Inferior parietal cortex (tissue), 1 donor: Measurements from ENCODE around the gene PKN3.
"Not testable (repeated sequence)": the region's sequence is repeated elsewhere in the genome, so short reads cannot be mapped to it uniquely, and the experiment has no call there.

Experiments used
- DNase-seq: peaks from one replicate; pipeline ENCODE4 v3.0.0-alpha.2; 2016; ENCODE audit errors: extremely low spot score

PKN3 gene

GRCh38 chr9:128702445-128702948, at the start of gene PKN3:
Gene PKN3, plus strand, starts transcription at chr9:128702503. Its CDS starts 413 bp downstream, at chr9:128702916.
- DNase-seq = peak; percentile 74

- no peak for DNase-seq
Observed at GRCh38 chr9:128653908-128654307, 48.4 kb upstream of the PKN3 start.

GRCh38 chr9:128654481-128654880, 47.8 kb upstream of the PKN3 start:
- no peak for DNase-seq

- DNase-seq = peak; percentile 95
Observed at GRCh38 chr9:128656416-128657343, 45.6 kb upstream of the PKN3 start, which contains the start of gene DYNC2I2. Gene DYNC2I2, minus strand, starts transcription at chr9:128656847. Its CDS starts 121 bp downstream, at chr9:128656726.

GRCh38 chr9:128657344-128657704, 45.0 kb upstream of the PKN3 start:
- DNase-seq = no peak

- DNase-seq = no peak
Observed at GRCh38 chr9:128657796-128658195, 44.5 kb upstream of the PKN3 start.

DNA sequence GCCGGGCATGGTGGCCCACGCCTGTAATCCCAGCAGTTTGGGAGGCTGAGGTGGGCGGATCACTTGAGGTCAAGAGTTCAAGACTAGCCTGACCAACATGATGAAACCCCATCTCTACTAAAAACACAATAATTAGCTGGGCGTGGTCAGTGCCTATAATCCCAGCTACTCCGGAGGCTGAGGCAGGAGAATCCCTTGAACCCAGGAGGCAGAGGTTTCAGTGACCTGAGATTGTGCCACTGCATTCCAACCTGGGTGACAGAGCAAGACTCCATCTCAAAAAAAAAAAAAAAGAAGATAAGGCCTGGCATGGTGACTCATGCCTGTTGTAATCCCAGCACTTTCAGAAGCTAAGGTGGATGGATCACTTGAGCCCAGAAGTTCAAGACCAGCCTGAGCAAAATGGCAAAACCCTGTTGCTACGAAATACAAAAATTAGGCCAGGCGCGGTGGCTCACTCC, 35.8 kb upstream of the PKN3 start:
- DNase-seq = not testable (repeated sequence)

GRCh38 chr9:128669786-128670185, 32.5 kb upstream of the PKN3 start:
- no peak for DNase-seq

GRCh38 chr9:128675382-128675781, 26.9 kb upstream of the PKN3 start:
- DNase-seq = no peak

- DNase-seq = no peak
Observed at GRCh38 chr9:128677794-128678193, 24.5 kb upstream of the PKN3 start.

DNA sequence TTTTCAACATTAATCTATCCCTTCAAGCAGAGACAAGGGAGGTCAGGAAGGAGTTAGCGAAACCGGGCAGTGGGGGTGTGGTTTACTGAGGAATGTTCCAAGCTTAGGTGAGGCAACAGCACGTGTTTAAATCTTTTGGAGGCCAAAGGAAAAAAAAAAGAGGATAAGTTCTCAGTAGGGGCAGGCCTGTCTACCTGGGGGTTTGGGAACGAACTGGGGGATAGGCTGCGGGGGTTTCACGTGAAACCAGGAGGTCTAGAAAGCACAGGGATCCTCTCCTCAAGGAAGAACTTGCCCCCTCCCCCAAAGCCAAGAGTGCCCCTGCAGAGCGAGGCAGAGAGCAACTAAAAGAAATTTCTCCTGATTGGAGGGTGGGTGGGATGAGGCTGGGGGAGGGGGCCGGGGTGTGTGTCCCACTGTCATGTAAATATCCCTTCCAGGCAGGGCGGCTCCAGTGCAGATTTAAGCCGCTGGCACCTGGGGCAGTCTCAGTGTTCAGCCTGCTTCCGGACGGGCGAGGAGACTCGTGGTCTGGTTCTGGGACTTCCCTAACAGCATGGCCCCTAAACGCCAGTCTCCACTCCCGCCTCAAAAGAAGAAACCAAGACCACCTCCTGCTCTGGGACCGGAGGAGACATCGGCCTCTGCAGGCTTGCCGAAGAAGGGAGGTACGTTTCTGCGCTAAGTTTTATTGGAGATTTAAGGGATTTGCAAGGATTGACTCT, 18.8 kb upstream of the PKN3 start:
- DNase-seq = no peak

GRCh38 chr9:128684065-128684324, 18.3 kb upstream of the PKN3 start:
- DNase-seq = no peak

DNA sequence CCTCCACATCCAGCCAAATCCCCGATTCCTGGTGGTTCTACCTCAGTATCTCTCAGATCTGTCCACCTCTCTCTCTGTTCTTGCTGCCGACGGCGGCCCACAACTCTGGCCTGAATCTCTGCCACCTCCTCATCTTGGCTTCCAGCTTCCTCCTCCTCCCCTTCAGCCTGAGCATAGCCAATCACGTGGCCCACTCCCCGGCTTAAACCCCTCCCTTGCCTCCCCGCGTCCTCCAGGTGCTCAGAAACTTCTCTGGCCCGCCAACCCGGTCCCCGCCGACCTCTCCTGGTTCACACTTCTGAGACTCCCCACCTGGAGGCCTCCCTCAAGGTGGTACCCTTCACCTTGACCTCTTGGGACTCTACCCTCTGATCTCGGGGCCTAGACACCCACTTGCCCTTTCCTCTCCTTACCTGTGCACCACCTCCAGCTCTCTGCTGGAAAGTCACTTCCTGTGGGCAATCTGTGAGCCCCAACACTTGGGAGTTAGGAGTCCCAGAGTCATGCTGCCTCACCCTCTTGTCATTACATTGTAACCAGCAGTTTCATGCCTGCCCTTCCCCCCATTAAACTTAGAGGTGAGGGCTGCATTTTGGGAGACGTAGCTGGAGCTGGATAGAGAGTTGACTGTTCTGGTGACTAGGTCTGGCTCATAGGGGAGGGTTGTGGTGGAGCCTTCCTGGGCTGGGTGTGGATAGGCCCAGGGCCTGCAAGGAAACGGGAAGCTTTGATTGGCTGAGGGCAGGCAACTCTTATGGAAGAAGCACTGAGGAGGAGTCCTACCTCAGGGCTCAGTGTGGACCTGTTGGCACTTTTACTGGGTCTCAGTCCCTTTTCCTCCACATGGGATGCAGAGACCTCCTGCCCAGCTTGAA, 17.7 kb upstream of the PKN3 start:
- no peak for DNase-seq

- DNase-seq = no peak
Observed at GRCh38 chr9:128685636-128686489, 16.4 kb upstream of the PKN3 start.

DNA sequence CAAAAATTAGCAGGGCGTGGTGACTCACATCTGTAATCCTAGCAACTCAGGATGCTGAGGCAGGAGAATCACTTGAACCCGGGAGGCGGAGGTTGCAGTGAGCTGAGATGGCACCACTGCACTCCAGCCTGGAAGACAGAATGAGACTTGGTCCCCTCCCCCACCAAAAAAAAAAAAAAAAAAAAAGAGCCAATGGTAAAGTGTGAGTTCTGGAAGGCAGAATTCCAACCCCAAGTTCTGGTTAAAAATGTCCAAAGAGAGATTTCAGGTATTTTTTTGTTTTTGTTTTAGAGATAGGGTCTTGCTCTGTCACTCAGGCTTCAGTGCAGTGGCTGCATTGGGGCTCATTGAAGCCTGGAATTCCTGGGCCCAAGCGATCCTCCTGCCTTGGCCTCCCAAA, 14.8 kb upstream of the PKN3 start:
- DNase-seq = no peak

- peak; percentile 90 for DNase-seq
Observed at GRCh38 chr9:128688501-128689292, 13.6 kb upstream of the PKN3 start, which contains the start of gene SET. Gene SET, plus strand, starts transcription at chr9:128689222. Its CDS starts 361 bp downstream, at chr9:128689583.

- DNase-seq = no peak
Observed at GRCh38 chr9:128689293-128689774, 13.0 kb upstream of the PKN3 start.

GRCh38 chr9:128689820-128690683, 12.3 kb upstream of the PKN3 start:
- DNase-seq = no peak

- no peak for DNase-seq
Observed at GRCh38 chr9:128690684-128691034, 11.6 kb upstream of the PKN3 start.
